GM23248 (cell line): Measurements from ENCODE around the gene TASL.

Experiments
- EZH2 ChIP-seq: fragments of 200-600 bp; sonication (generic); IDR thresholded peaks from 2 replicates; pipeline ENCODE4 v1.6.1; 2018; ENCODE audit warnings: antibody characterized with exemption, mild to moderate bottlenecking; ENCODE audit not compliant: insufficient read depth, poor library complexity, severe bottlenecking
- EZH2phosphoT487 ChIP-seq: fragments of 200-600 bp; sonication (generic); IDR thresholded peaks from 2 replicates; pipeline ENCODE4 v1.6.1; 2018; ENCODE audit warnings: antibody characterized with exemption, moderate library complexity, mild to moderate bottlenecking, low read depth; ENCODE audit not compliant: insufficient read depth

DNA sequence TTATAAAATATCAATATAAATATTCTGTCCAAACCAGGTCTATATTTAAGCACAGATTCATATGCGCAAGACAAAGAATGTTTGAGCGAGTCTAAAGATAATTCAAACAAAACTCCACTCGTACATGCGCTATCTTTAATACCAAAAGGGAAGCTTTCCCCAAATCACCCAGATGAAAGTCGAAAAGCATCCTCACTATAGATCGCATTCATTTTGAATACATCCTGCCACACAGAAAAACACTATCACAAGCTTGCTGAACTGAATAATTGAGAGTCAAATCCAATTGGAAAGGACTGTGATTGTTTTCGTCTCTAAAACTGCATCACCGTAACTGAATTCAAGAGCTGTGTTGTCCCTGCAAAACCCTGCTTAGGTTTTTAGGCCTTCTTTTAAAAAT, 685 bp downstream of the TASL start:
- TF ChIP-seq EZH2phosphoT487, result no peak
- TF ChIP-seq EZH2, result no peak
